Measurements from ENCODE around the gene DDO.
"Not testable (repeated sequence)": the region's sequence is repeated elsewhere in the genome, so short reads cannot be mapped to it uniquely, and the experiment has no call there.

DDO gene

DNA sequence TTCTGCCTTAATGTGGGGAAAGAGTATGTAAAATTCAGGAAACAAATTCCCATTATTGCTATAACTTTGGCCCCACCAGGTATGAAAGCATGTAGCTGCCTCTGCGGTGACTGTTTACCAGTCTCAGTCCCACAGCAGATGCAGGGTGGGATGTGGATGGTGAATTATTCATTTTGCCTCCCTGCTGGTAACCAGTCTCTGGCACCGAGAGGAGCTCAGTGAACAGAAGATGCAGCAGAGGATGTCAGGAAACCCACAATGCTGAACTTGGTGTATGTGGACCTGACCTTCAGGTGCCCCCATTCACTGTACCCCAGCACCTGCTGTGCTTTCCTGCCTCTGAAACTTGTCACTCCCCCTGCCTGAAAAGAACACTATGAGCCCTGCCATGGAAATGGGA is 48.4 kb downstream of the DDO start:
- DNase-seq = no peak

GRCh38 chr6:110366256-110366655 is 49.1 kb downstream of the DDO start:
- no peak for DNase-seq

- no peak for DNase-seq
These were observed 50.8 kb downstream of the DDO start for GRCh38 chr6:110364364-110365105.

DNA sequence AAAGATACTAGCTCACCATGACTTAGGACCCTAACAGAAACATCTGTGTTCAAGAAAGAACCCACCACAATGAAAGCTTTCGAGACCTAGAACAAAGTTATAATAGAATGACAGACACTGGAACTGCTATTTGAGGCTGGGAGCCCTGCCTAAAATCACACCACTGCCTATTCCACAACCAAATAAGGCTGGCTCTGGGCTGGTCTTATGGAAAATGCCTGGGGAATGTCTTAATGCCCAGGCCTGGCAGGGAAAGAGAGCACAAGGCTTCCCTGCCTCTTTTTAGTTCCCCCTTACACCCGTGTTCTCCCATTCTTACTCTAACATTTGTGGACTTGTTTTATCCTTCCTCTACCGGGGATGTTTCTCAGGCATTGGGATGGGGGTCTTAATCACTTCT is 51.6 kb downstream of the DDO start:
- DNase-seq = no peak

DNA sequence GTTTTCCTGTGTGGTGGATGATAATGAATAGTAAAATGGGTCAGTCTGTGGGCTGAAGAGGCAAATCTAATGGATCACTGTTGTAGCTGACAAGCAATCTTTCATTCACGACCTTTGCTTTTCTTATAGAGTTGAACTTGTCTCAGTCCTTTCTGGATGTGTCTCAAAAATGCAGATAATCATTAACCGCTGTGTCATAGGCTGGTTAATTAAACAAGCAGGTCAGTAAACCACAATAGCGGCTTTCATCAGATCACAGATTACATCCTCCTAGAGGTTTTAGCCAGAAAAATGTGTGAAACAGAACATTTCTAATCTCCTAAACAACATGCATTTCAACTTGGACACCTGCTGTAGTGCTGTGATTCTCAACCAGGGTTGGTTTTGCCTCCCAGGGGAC is 54.7 kb downstream of the DDO start:
- no peak for DNase-seq

DNA sequence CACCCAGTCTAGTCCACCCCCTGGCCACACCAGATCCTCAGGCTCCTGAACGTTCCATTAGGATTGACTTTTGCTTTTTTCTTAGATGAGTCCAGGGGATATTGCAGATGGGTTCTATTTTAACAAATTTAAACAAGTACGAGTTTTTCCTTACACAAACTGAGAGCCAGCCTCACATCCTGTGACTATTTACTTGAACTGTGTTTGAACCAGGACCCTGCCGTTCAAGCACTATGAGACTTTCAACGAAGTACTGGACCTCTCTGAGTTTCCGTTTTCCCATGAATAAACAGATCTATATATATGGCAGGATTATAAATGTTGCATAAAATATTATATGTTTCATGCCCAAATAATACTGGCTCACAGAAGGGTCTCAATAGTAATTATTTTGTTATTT is 55.8 kb downstream of the DDO start:
- no peak for DNase-seq

GRCh38 chr6:110358553-110359160 is 56.7 kb downstream of the DDO start:
- no peak for DNase-seq

DNA sequence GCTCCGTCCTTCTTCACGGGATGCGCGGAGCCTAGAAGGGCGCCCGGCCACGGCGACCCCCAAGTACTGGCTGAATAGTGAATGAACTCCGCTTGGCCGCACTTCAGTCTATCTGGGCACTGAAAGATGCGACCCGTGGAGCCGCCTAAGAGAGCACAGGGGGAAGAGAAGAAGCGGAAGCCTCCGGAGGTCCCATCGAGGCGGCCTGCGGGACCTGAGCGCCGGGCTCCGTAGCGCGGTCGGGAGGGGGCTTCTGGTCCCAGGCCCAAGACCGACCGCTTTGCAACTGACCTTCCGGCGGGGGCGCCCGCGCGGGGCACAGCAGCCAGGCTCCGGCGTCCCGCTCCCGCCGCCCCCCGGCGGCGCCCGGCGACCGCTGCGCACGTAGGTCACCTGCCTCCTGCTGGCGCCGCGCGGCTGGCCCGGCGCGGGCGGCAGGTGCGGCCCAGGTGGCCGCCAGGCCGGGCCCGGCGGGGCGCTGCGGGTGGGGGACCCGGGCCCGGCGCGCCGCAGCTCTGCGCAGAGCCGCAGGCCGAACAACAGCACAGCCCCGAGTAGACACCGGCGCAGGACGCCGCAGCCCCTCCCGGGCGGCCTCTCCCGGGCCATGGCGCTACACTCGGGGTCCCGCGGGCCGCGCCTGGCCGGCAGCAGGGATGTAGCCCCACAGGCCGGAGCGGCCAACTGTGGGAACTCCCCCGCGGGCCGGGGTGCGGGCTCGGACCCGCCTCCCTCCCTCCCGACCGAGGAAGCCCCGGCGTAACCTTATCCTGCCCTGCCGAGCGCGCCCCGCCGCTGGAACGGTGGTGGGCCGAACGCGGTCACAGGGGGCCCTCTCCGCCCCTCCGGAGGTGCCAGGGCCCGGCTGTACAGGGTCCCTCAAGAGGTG is 57.5 kb downstream of the DDO start, which contains the start of gene METTL24:
TSS of gene METTL24 (minus strand) at position 686 of the 889 bp plus-strand sequence. CDS start at position 609, 77 bp downstream.
- no peak for DNase-seq

GRCh38 chr6:110357298-110357663 is 58.1 kb downstream of the DDO start:
- no peak for DNase-seq

DNA sequence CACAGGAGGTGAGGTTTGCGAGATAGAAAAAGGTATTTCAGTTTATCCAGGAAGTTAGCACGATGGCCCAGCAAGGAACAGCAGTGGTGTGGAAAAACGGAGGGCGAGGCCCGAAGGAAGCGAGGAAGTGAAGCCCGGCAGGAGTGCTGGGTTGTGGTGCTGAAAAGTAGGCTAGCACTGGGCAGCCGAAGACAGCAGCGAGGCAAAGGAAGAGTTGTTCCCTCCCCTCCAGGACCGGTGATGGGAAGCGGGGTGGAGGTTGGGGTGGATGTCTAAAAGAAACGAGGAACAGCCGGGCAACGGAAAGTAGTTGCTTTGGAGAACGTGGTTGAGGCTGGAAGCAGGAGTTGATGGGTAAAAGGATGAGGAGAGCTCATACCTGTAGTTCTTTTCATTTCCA is 58.6 kb downstream of the DDO start:
- DNase-seq = no peak

GRCh38 chr6:110355727-110356126 is 59.6 kb downstream of the DDO start:
- no peak for DNase-seq

GRCh38 chr6:110355022-110355421 is 60.4 kb downstream of the DDO start:
- DNase-seq = no peak

- no peak for DNase-seq
These were observed 61.2 kb downstream of the DDO start for GRCh38 chr6:110354153-110354552.

DNA sequence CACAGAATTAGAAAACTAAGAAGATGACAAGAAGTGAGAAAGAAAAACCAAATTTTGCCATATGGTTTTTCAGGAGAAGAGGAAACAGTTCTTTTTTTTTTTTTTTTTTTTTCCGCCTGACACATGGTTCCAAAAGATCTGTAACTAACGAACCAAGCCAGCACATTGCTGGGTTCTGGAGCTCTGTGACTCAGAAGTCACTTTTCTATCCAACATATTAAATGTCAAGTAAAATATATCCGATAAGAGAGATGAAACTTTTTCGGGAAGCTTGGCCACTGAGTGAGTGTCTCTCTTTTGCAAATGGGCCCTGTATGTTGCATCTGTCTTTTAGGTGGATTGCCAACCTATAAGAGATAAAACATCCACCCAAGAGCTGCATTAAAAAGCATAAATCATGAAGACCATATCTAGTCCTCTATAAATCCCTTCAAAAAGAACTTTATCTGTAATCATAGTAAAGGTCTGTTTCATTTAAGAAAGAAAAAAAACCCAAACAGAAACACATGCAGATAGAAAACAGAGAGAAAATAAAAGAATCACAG is 61.8 kb downstream of the DDO start:
- no peak for DNase-seq

DNA sequence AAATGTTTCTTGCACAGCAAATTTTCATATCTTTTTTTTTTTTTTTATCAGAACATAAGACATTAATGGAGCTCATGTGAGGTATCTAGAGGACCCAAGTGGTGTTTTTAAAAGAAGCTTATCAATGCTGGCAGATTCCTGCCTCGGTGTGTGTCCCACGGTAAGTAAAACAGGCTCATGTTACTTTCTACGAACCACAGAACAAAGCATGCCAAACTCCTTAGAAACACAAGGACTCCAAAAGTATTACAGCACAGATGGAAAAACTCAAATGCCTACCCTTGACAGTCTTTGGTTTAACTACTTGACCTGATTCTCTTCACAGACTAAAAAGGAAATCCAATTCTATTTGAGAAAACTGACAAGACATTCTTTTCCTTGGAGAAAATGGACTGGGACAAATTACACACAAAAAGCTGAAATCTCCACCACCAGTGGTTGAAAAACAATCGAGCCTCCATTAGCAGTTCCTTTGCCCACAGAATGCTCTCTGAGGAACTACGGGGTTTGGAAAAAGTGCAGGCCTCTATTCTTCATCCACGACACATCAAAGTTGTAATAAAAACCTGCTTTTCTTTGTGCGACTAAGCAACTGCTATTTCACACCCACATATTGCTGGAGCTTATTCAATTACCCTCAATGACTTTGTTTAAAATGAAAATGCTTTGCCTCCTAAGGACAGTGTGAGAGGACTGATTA is 62.7 kb downstream of the DDO start:
- no peak for DNase-seq

- DNase-seq = no peak
These were observed 63.4 kb downstream of the DDO start for GRCh38 chr6:110351986-110352385.

- DNase-seq = no peak
These were observed 63.8 kb downstream of the DDO start for GRCh38 chr6:110351546-110351945.

DNA sequence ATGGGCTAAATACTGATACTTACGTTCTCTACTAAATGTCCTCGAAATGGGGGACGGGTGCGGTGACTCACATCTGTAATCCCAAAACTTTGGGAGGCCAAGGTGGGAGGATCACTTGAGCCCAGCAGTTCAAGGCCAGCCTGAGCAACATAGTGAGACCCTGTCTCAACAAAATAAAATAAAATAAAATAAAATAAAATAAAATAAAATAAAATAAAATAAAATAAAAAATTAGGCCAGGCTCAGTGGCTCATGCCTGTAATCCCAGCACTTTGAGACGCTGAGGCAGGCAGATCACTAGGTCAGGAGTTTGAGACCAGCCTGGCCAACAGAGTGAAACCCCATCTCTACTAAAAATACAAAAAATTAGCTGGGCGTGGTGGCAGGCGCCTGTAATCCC is 64.8 kb downstream of the DDO start:
- DNase-seq = not testable (repeated sequence)

DNA sequence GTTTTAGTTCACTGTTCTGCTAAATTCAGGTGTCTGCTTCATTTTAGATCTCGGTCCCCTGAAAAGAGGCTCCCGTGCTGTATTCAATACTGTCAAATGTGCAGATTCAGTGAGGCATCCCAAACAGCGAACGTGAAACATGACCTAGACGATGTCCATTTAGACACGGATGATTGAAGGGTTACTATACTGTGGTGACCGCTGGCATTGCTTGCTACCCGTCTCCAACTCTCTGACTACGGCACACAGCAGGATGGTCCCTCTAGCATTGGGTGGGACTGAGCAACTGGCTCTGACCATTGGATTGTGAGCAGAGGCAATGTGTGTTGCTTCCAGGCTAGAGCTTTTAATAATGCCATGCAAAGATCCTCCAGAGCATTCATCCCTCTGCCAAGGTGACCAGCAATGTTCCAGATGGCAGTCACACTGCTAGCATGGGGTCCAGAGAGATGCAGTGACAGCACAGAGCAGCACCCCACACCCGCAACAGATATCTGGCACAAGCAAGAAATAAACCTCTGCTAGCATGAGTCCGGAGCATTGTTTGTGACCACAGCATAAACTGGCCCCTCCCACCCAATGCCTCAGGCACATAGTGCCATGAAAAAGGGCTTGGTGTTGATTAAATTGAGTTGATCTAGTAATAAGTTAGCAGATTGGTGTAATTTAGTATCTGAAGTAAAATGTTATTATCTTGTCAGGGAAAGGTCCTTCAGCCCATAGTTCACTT is 66.2 kb downstream of the DDO start:
- no peak for DNase-seq

DNA sequence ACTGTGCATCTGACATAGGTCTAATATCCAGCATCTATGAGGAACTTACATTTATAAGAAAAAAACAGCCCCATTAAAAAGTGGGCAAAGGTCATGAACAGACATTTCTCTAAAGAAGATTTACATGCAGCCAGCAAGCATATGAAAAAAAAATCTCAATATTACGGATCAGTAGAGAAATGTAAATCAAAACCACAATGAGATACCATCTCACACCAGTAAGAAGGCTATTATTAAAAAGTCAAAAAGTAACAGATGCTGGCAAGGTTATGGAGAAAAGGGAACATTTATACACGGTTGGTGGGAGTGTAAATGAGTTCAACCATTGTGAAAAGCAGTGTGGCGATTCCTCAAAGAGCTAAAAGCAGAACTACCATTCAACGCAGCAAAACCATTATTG is 70.3 kb downstream of the DDO start:
- no peak for DNase-seq

GRCh38 chr6:110342759-110343158 is 72.6 kb downstream of the DDO start:
- DNase-seq = no peak

Measured in NK-92 treated with Interleukin-12 subunit alpha and Interleukin-12 subunit beta, amount 100 ng/mL, for 24 hours (cell line).